ENCODE data around the gene ZNF207.

GRCh38 chr17:32350666-32351418, 885 bp downstream of the ZNF207 start:
- TF ChIP-seq, protein P1, sequence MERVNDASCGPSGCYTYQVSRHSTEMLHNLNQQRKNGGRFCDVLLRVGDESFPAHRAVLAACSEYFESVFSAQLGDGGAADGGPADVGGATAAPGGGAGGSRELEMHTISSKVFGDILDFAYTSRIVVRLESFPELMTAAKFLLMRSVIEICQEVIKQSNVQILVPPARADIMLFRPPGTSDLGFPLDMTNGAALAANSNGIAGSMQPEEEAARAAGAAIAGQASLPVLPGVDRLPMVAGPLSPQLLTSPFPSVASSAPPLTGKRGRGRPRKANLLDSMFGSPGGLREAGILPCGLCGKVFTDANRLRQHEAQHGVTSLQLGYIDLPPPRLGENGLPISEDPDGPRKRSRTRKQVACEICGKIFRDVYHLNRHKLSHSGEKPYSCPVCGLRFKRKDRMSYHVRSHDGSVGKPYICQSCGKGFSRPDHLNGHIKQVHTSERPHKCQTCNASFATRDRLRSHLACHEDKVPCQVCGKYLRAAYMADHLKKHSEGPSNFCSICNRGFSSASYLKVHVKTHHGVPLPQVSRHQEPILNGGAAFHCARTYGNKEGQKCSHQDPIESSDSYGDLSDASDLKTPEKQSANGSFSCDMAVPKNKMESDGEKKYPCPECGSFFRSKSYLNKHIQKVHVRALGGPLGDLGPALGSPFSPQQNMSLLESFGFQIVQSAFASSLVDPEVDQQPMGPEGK (CRISPR knock-in tag; IDR thresholded peaks at IDR 0.05; ENCODE audit: borderline replicate concordance): no peak
- TF ChIP-seq GLIS3 (CRISPR knock-in tag; IDR thresholded peaks at IDR 0.05) (no peak), ZC3H10 (CRISPR knock-in tag; IDR thresholded peaks at IDR 0.05) (no peak), ISL1 (CRISPR knock-in tag; IDR thresholded peaks at IDR 0.05) (no peak), ZFP30 (CRISPR knock-in tag; IDR thresholded peaks at IDR 0.05) (no peak), CREB5 (CRISPR knock-in tag; IDR thresholded peaks at IDR 0.05; ENCODE audit: low read depth) (no peak), ZNF70 (CRISPR knock-in tag; IDR thresholded peaks at IDR 0.05) (no peak), RARB (CRISPR knock-in tag; IDR thresholded peaks at IDR 0.05) (no peak), ZFP3 (CRISPR knock-in tag; IDR thresholded peaks at IDR 0.05) (no peak), BACH2 (CRISPR knock-in tag; IDR thresholded peaks at IDR 0.05; ENCODE audit: borderline replicate concordance) (no peak), ZNF8 (CRISPR knock-in tag; IDR thresholded peaks at IDR 0.05) (no peak)
